ENCODE measurements around the gene DHH. TPM values are rescaled to one million over a fixed set of nuclear protein-coding genes. Genes with fewer than 3 reads are reported as not detected.
"Not testable (repeated sequence)": the region's sequence is repeated elsewhere in the genome, so short reads cannot be mapped to it uniquely, and the experiment has no call there.

Gene DHH
- total and polyA plus RNA-seq, 2 experiments from 2014 or later, result not detected

DNA sequence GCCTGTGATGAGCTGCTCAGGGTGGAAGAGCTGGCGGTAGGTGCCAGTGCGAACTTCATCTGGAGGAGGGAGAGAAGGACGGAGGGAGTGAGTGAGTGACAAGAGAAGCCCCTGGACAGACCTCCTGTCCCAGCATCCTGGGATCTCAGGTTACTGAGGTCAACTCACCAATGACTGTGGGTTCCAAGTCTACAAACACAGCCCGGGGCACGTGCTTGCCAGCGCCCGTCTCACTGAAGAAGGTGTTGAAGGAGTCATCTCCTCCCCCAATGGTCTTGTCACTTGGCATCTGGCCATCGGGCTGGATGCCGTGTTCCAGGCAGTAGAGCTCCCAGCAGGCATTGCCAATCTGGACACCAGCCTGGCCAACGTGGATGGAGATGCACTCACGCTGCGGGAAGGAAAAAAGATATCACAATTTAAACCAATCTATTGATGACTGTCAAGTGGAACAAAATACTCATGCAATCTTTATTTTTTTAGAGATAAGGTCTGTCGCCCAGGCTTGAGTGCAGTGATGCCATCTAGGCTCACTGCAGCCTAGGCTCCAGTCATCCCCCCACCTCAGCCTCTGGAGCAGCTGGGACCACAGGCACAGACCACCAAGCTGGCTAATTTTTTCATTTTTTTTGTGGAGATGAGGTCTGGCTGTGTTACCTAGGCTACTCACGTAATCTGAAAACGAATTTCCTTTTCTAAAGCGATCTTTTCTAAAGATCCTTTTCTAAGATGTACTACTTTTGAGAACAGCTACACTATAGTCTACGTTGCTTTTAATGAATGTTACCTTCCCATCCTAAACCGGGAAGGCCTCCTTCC, 34.9 kb upstream of the DHH start:
- no peak for TF ChIP-seq ZNF331 (CRISPR knock-in tag; IDR thresholded peaks at IDR 0.05; ENCODE audit: low read depth)
- TF ChIP-seq, protein P1, sequence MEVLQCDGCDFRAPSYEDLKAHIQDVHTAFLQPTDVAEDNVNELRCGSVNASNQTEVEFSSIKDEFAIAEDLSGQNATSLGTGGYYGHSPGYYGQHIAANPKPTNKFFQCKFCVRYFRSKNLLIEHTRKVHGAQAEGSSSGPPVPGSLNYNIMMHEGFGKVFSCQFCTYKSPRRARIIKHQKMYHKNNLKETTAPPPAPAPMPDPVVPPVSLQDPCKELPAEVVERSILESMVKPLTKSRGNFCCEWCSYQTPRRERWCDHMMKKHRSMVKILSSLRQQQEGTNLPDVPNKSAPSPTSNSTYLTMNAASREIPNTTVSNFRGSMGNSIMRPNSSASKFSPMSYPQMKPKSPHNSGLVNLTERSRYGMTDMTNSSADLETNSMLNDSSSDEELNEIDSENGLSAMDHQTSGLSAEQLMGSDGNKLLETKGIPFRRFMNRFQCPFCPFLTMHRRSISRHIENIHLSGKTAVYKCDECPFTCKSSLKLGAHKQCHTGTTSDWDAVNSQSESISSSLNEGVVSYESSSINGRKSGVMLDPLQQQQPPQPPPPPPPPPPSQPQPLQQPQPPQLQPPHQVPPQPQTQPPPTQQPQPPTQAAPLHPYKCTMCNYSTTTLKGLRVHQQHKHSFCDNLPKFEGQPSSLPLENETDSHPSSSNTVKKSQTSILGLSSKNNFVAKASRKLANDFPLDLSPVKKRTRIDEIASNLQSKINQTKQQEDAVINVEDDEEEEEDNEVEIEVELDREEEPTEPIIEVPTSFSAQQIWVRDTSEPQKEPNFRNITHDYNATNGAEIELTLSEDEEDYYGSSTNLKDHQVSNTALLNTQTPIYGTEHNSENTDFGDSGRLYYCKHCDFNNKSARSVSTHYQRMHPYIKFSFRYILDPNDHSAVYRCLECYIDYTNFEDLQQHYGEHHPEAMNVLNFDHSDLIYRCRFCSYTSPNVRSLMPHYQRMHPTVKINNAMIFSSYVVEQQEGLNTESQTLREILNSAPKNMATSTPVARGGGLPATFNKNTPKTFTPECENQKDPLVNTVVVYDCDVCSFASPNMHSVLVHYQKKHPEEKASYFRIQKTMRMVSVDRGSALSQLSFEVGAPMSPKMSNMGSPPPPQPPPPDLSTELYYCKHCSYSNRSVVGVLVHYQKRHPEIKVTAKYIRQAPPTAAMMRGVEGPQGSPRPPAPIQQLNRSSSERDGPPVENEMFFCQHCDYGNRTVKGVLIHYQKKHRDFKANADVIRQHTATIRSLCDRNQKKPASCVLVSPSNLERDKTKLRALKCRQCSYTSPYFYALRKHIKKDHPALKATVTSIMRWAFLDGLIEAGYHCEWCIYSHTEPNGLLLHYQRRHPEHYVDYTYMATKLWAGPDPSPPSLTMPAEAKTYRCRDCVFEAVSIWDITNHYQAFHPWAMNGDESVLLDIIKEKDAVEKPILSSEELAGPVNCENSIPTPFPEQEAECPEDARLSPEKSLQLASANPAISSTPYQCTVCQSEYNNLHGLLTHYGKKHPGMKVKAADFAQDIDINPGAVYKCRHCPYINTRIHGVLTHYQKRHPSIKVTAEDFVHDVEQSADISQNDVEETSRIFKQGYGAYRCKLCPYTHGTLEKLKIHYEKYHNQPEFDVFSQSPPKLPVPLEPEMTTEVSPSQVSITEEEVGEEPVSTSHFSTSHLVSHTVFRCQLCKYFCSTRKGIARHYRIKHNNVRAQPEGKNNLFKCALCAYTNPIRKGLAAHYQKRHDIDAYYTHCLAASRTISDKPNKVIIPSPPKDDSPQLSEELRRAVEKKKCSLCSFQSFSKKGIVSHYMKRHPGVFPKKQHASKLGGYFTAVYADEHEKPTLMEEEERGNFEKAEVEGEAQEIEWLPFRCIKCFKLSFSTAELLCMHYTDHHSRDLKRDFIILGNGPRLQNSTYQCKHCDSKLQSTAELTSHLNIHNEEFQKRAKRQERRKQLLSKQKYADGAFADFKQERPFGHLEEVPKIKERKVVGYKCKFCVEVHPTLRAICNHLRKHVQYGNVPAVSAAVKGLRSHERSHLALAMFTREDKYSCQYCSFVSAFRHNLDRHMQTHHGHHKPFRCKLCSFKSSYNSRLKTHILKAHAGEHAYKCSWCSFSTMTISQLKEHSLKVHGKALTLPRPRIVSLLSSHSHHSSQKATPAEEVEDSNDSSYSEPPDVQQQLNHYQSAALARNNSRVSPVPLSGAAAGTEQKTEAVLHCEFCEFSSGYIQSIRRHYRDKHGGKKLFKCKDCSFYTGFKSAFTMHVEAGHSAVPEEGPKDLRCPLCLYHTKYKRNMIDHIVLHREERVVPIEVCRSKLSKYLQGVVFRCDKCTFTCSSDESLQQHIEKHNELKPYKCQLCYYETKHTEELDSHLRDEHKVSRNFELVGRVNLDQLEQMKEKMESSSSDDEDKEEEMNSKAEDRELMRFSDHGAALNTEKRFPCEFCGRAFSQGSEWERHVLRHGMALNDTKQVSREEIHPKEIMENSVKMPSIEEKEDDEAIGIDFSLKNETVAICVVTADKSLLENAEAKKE (CRISPR knock-in tag; IDR thresholded peaks at IDR 0.05), result no peak
- no peak for TF ChIP-seq NANOG (IDR thresholded peaks at IDR 0.05; ENCODE audit: borderline replicate concordance)
- TF ChIP-seq CREB1 (CRISPR knock-in tag; IDR thresholded peaks at IDR 0.05; ENCODE audit: low read depth), result no peak
- TF ChIP-seq STAT1 (IDR thresholded peaks at IDR 0.05; ENCODE audit: unreplicated experiment), result no peak
- TF ChIP-seq ZNF114 (CRISPR knock-in tag; IDR thresholded peaks at IDR 0.05), result no peak
- no peak for TF ChIP-seq POLR2AphosphoS5 (IDR thresholded peaks at IDR 0.05; ENCODE audit: low read depth)
- TF ChIP-seq, protein P2, sequence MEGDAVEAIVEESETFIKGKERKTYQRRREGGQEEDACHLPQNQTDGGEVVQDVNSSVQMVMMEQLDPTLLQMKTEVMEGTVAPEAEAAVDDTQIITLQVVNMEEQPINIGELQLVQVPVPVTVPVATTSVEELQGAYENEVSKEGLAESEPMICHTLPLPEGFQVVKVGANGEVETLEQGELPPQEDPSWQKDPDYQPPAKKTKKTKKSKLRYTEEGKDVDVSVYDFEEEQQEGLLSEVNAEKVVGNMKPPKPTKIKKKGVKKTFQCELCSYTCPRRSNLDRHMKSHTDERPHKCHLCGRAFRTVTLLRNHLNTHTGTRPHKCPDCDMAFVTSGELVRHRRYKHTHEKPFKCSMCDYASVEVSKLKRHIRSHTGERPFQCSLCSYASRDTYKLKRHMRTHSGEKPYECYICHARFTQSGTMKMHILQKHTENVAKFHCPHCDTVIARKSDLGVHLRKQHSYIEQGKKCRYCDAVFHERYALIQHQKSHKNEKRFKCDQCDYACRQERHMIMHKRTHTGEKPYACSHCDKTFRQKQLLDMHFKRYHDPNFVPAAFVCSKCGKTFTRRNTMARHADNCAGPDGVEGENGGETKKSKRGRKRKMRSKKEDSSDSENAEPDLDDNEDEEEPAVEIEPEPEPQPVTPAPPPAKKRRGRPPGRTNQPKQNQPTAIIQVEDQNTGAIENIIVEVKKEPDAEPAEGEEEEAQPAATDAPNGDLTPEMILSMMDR (conservative IDR thresholded peaks at IDR 0.05; ENCODE audit: low read depth in 2 of 2), result no peak
- Mint-ChIP-seq H3K36me3 (ENCODE audit: low read depth) (peaks cover 49% of the 10 kb centered on the region), H3K27ac (peak overlapping the region; percentile 98), H3K4me1 (peaks cover 28% of the 10 kb centered on the region), H3K9me3 (peaks cover 4% of the 10 kb centered on the region; the same call in 1 of the 3 replicates), H3K27me3 (ENCODE audit: insufficient read depth, low read depth, poor library complexity) (peaks cover 25% of the 10 kb centered on the region), H3K4me3 (peak overlapping the region; percentile 95)
- DNase-seq (ENCODE audit: low spot score) (no peak), ATAC-seq (no peak)
- Histone ChIP-seq H3K36me3 (ENCODE audit: insufficient read depth) (peaks cover 27% of the 10 kb centered on the region), H2AFZ (no peak overlapping the region), H3K9me2 (ENCODE audit: insufficient read depth) (no peaks in the 10 kb centered on the region; the same call in 1 of the 2 replicates), H3F3A (replicated peaks; ENCODE audit: low read depth) (peaks cover 40% of the 10 kb centered on the region), H4K20me1 (replicated peaks; ENCODE audit: insufficient read depth) (peaks cover 17% of the 10 kb centered on the region), H3K4me3 (peak overlapping the region; percentile 100), H3K4me2 (peak overlapping the region; percentile 99), H3K27ac (ENCODE audit: low read depth) (peak overlapping the region; percentile 99), H3K4me1 (ENCODE audit: insufficient read depth) (peaks cover 9% of the 10 kb centered on the region), H3K79me2 (replicated peaks; ENCODE audit: insufficient read depth) (peaks cover 28% of the 10 kb centered on the region), H3K27me3 (ENCODE audit: insufficient read depth) (no peaks in the 10 kb centered on the region)

DNA sequence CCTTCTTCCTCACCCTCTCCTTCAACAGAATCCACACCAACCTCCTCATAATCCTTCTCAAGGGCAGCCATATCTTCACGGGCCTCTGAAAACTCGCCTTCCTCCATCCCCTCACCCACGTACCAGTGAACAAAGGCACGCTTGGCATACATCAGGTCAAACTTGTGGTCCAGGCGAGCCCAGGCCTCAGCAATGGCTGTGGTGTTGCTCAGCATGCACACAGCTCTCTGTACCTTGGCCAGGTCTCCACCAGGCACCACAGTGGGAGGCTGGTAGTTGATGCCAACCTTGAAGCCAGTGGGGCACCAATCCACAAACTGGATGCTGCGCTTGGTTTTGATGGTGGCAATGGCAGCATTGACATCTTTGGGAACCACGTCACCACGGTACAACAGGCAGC, 33.4 kb upstream of the DHH start:
- H3K9me3 Mint-ChIP-seq; H3K4me1 ChIP-seq (ENCODE audit: insufficient read depth); H3K27ac ChIP-seq (ENCODE audit: low read depth); H2AFZ ChIP-seq; ATAC-seq; H3K4me3 ChIP-seq; H3K27ac Mint-ChIP-seq; H3K9me2 ChIP-seq (ENCODE audit: insufficient read depth); DNase-seq (ENCODE audit: low spot score); H3K4me3 Mint-ChIP-seq; H3K4me2 ChIP-seq; H3K27me3 ChIP-seq (ENCODE audit: insufficient read depth): not testable (repeated sequence)
- H3K4me1 Mint-ChIP-seq, result peaks cover 28% of the 10 kb centered on the region
- H3K79me2 ChIP-seq (replicated peaks; ENCODE audit: insufficient read depth), result peaks cover 21% of the 10 kb centered on the region
- peaks cover 49% of the 10 kb centered on the region for H3K36me3 Mint-ChIP-seq (ENCODE audit: low read depth)
- peaks cover 40% of the 10 kb centered on the region for H3F3A ChIP-seq (replicated peaks; ENCODE audit: low read depth)
- peaks cover 17% of the 10 kb centered on the region for H4K20me1 ChIP-seq (replicated peaks; ENCODE audit: insufficient read depth)
- peaks cover 27% of the 10 kb centered on the region for H3K36me3 ChIP-seq (ENCODE audit: insufficient read depth)
- H3K27me3 Mint-ChIP-seq (ENCODE audit: insufficient read depth, low read depth, poor library complexity), result peaks cover 22% of the 10 kb centered on the region
